ENCODE data around the gene YOD1.

Gene YOD1

GRCh38 chr1:207078578-207079132 lies 27.6 kb upstream of the YOD1 start:
- DNase-seq (ENCODE audit: low read depth): no peak
- TF ChIP-seq CTCF (conservative IDR thresholded peaks at IDR 0.05; ENCODE audit: low read depth, low read length): no peak
- H3K4me3 ChIP-seq (ENCODE audit: low read depth, low read length): no peak overlapping the region

- peak; percentile 96 for TF ChIP-seq CTCF (conservative IDR thresholded peaks at IDR 0.05; ENCODE audit: low read depth, low read length)
- no peak overlapping the region for H3K4me3 ChIP-seq (ENCODE audit: low read depth, low read length)
- DNase-seq (ENCODE audit: low read depth): peak; percentile 88
These were observed 26.7 kb upstream of the YOD1 start for GRCh38 chr1:207077470-207078377.

- no peak for TF ChIP-seq CTCF (conservative IDR thresholded peaks at IDR 0.05; ENCODE audit: low read depth, low read length)
- DNase-seq (ENCODE audit: low read depth): no peak
- H3K4me3 ChIP-seq (ENCODE audit: low read depth, low read length): no peak overlapping the region
These were observed 26.0 kb upstream of the YOD1 start for GRCh38 chr1:207077012-207077411.

GRCh38 chr1:207076181-207076955 lies 25.4 kb upstream of the YOD1 start:
- DNase-seq (ENCODE audit: low read depth): peak; percentile 20
- no peak overlapping the region for H3K4me3 ChIP-seq (ENCODE audit: low read depth, low read length)
- no peak for TF ChIP-seq CTCF (conservative IDR thresholded peaks at IDR 0.05; ENCODE audit: low read depth, low read length)

- H3K4me3 ChIP-seq (ENCODE audit: low read depth, low read length): no peak overlapping the region
- TF ChIP-seq CTCF (conservative IDR thresholded peaks at IDR 0.05; ENCODE audit: low read depth, low read length): no peak
- DNase-seq (ENCODE audit: low read depth): no peak
These were observed 23.2 kb upstream of the YOD1 start for GRCh38 chr1:207073906-207074820.

GRCh38 chr1:207072233-207072632 lies 21.2 kb upstream of the YOD1 start:
- H3K4me3 ChIP-seq (ENCODE audit: low read depth, low read length): no peak overlapping the region
- no peak for DNase-seq (ENCODE audit: low read depth)
- no peak for TF ChIP-seq CTCF (conservative IDR thresholded peaks at IDR 0.05; ENCODE audit: low read depth, low read length)

Measured in choroid plexus epithelial cell (primary cell).